Smooth muscle cell of the pulmonary artery (primary cell): Measurements from ENCODE around the gene CERK. TPM values are rescaled to one million over a fixed set of nuclear protein-coding genes. Genes with fewer than 3 reads are reported as not detected.

Experiments used
- total RNA-seq: library from RNA; depleted of rRNA; stranded (reverse); fragments of >200 nt; gene quantifications from 2 replicates; pipeline ENCODE4 v1.2.3, GENCODE V29; 2014

The CERK gene
- 49.1 and 67.2 TPM in 2 replicates for total RNA-seq

GRCh38 chr22:46737976-46738646 lies at the start of gene CERK:
Gene CERK (minus strand): TSS chr22:46738252. CDS start chr22:46738148, 104 bp downstream.

GRCh38 chr22:46762238-46763050 lies 24.4 kb upstream of the CERK start, which contains the start of gene TBC1D22A:
Gene TBC1D22A (plus strand): TSS chr22:46762650. CDS start chr22:46762787, 137 bp downstream.

Other genes starting within 250 kb of the CERK start
- gene CELSR1, start 200.6 kb downstream of the CERK start, total RNA-seq, result 2.0 and 14.1 TPM in 2 replicates
- gene GRAMD4, start 117.9 kb downstream of the CERK start, total RNA-seq, result 21.1 and 70.6 TPM in 2 replicates
- 16.9 and 17.6 TPM in 2 replicates for gene TBC1D22A, start 24.4 kb upstream of the CERK start, total RNA-seq